HepG2 (cell line): ENCODE results near the gene RGS14. TPM values are rescaled to one million over a fixed set of nuclear protein-coding genes. Genes with fewer than 3 reads are reported as not detected.

Experiments
- DPF2 ChIP-seq: sonication (generic); formaldehyde crosslinking; IDR thresholded peaks from 2 replicates; pipeline ENCODE4 v1.4.0; 2020; ENCODE audit warnings: mild to moderate bottlenecking, low read depth, missing genetic modification reagents, borderline replicate concordance
- NFYB ChIP-seq: sonication (generic); formaldehyde crosslinking; IDR thresholded peaks from 2 replicates; pipeline ENCODE4 v1.4.0; 2020; ENCODE audit warnings: missing genetic modification reagents
- POLR2AphosphoS5 ChIP-seq: IDR thresholded peaks from 2 replicates; pipeline ENCODE4 v1.6.1; 2012; ENCODE audit warnings: low read depth, low read length
- RARG ChIP-seq: sonication (generic); formaldehyde crosslinking; IDR thresholded peaks from 2 replicates; pipeline ENCODE4 v1.4.0; 2020; ENCODE audit warnings: low read depth, mild to moderate bottlenecking, missing genetic modification reagents
- TCF7 ChIP-seq: sonication (generic); IDR thresholded peaks from 2 replicates; pipeline ENCODE4 v1.6.1; 2016; ENCODE audit warnings: antibody characterized with exemption, low read depth
- THYN1 ChIP-seq: sonication (generic); formaldehyde crosslinking; IDR thresholded peaks from 2 replicates; pipeline ENCODE4 v1.8.1; 2023; ENCODE audit warnings: low read depth, mild to moderate bottlenecking, moderate library complexity, missing genetic modification reagents, borderline replicate concordance
- ZBTB40 ChIP-seq, 2 experiments: fragments of 450-650 bp in 1 of 2; sonication (generic) in 1 of 2; formaldehyde crosslinking in 1 of 2; IDR thresholded peaks; 2 replicates each; pipeline versions ENCODE4 v1.6.1 to v1.8.0; 2016 to 2022; ENCODE audit warnings: antibody characterized with exemption in 1 of 2, mild to moderate bottlenecking in 1 of 2, missing genetic modification reagents in 1 of 2
- ZNF607 ChIP-seq: sonication (generic); formaldehyde crosslinking; IDR thresholded peaks from 2 replicates; pipeline ENCODE4 v1.5.1; 2020; ENCODE audit warnings: missing genetic modification reagents, mild to moderate bottlenecking, borderline replicate concordance
- polyA plus RNA-seq, 8 experiments: library from polyadenylated mRNA; depleted of rRNA in 3 of 8; stranded (reverse) in 7 of 8; unstranded in 1 of 8; fragments of >200 nt; fragmentation: Illumina TruSeq in 4 of 8; extraction: Trizol in 4 of 8; gene quantifications; 2 replicates each; pipeline versions ENCODE4 v1.2.1 to v1.2.3, GENCODE V29; 2011 to 2016; ENCODE audit warnings: low read depth in 4 of 8, missing spikeins in 1 of 8, mixed read lengths in 1 of 8; ENCODE audit not compliant: insufficient read depth in 1 of 8
- total RNA-seq, 5 experiments: library from RNA; depleted of rRNA; stranded (reverse); fragments of >200 nt; fragmentation: Illumina TruSeq; extraction: Trizol; gene quantifications; 2 replicates each; pipeline ENCODE4 v1.2.3, GENCODE V29; 2016; ENCODE audit warnings: low read depth in 1 of 5

The RGS14 gene
- total and polyA plus RNA-seq, 2 of the 13 experiments (the other 11 are each of a cell fraction or from before 2014, with no cell fraction given), result 11.1 to 17.2 TPM

- TF ChIP-seq ZBTB40 (IDR thresholded peaks at IDR 0.05) (no peak), ZBTB40 (CRISPR knock-in tag; IDR thresholded peaks at IDR 0.05) (no peak), RARG (CRISPR knock-in tag) (no peak), TCF7 (no peak), ZNF607 (CRISPR knock-in tag) (no peak), DPF2 (CRISPR knock-in tag) (no peak), NFYB (CRISPR knock-in tag) (no peak), POLR2AphosphoS5 (no peak), THYN1 (CRISPR knock-in tag) (no peak)
Observed at GRCh38 chr5:177386542-177386941, 28.8 kb downstream of the RGS14 start (continued).
